CD4-positive, alpha-beta T cell treated with Interleukin-15 for 4 hours (primary cell): ENCODE measurements around the gene KCNIP1.

Experiments used
- DNase-seq: peaks from one replicate; pipeline ENCODE4 v3.0.0-alpha.2; 2020; ENCODE audit warnings: low spot score

KCNIP1 gene

GRCh38 chr5:170716396-170716795 is 212.6 kb downstream of the KCNIP1 start:
- DNase-seq = no peak

- DNase-seq = no peak
Measured at GRCh38 chr5:170719551-170719950, 215.7 kb downstream of the KCNIP1 start.

- DNase-seq = no peak
Measured at GRCh38 chr5:170720179-170720578, 216.4 kb downstream of the KCNIP1 start.

- no peak for DNase-seq
Measured at GRCh38 chr5:170720984-170721383, 217.2 kb downstream of the KCNIP1 start.

- DNase-seq = no peak
Measured at GRCh38 chr5:170721681-170722080, 217.9 kb downstream of the KCNIP1 start.

- no peak for DNase-seq
Measured at GRCh38 chr5:170722316-170722715, 218.5 kb downstream of the KCNIP1 start.

GRCh38 chr5:170731052-170731451 is 227.2 kb downstream of the KCNIP1 start:
- DNase-seq = no peak

- no peak for DNase-seq
Measured at GRCh38 chr5:170732685-170733084, 228.9 kb downstream of the KCNIP1 start.

- DNase-seq = no peak
Measured at GRCh38 chr5:170736966-170737365, 233.1 kb downstream of the KCNIP1 start.

GRCh38 chr5:170737591-170737990 is 233.8 kb downstream of the KCNIP1 start:
- DNase-seq = no peak

GRCh38 chr5:170738840-170739239 is 235.0 kb downstream of the KCNIP1 start:
- DNase-seq = no peak

- DNase-seq = no peak
Measured at GRCh38 chr5:170739446-170739845, 235.6 kb downstream of the KCNIP1 start.

GRCh38 chr5:170740551-170741205 is 236.9 kb downstream of the KCNIP1 start:
- DNase-seq = no peak

- DNase-seq = no peak
Measured at GRCh38 chr5:170741801-170742200, 238.0 kb downstream of the KCNIP1 start.

- DNase-seq = no peak
Measured at GRCh38 chr5:170743876-170744212, 240.0 kb downstream of the KCNIP1 start.

- no peak for DNase-seq
Measured at GRCh38 chr5:170745481-170746071, 241.8 kb downstream of the KCNIP1 start.

- no peak for DNase-seq
Measured at GRCh38 chr5:170746075-170746960, 242.5 kb downstream of the KCNIP1 start.

- no peak for DNase-seq
Measured at GRCh38 chr5:170746961-170747340, 243.1 kb downstream of the KCNIP1 start.

GRCh38 chr5:170747357-170747756 is 243.5 kb downstream of the KCNIP1 start:
- DNase-seq = no peak

- no peak for DNase-seq
Measured at GRCh38 chr5:170747851-170748250, 244.0 kb downstream of the KCNIP1 start.

GRCh38 chr5:170748951-170749471 is 245.2 kb downstream of the KCNIP1 start:
- no peak for DNase-seq

- DNase-seq = no peak
Measured at GRCh38 chr5:170749911-170750431, 246.2 kb downstream of the KCNIP1 start.

- no peak for DNase-seq
Measured at GRCh38 chr5:170750791-170751190, 247.0 kb downstream of the KCNIP1 start.
